GM18498 (cell line): ENCODE results near the gene STK24.

ENCODE experiments used
- ATAC-seq: cut with Tn5 transposase; IDR thresholded peaks from one replicate; pipeline ENCODE4 v1.9.1; 2021; ENCODE audit warnings: mild to moderate bottlenecking, moderate library complexity; ENCODE audit not compliant: unreplicated experiment

Gene STK24

GRCh38 chr13:98456413-98456845, 120.5 kb downstream of the STK24 start:
- no peak for ATAC-seq

- no peak for ATAC-seq
Observed at GRCh38 chr13:98454389-98454881, 122.5 kb downstream of the STK24 start.

GRCh38 chr13:98452851-98453843, 123.8 kb downstream of the STK24 start:
- ATAC-seq, result no peak

GRCh38 chr13:98451676-98452470, 125.0 kb downstream of the STK24 start:
- ATAC-seq, result no peak

DNA sequence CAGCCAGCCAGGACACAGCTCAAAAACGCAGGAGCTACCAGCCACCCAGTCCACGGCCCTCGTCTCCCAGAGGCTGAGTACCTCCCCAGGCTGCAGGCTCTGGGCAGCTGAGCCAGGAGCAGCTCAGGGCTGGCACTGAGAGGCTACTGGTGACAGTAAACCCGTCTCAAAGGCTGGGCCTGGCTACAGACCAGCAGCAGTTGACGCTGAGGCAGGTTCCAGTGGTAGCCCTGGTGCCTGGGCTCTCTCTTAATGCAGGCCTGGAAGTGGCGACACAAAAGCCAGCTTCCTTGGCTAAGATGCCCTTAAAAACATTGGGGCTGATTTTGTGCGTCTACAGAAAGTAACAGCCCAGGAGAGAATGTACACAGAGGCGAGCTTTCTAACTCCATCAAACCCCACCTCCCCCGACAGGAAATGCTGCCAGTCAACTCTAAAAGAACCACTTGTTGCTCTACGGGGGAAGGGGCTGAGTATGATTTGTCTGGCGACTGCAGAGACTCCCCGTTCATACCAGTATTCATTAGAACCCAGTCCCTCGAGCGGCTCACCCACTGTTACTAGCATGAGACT, 126.3 kb downstream of the STK24 start:
- ATAC-seq, result no peak

- no peak for ATAC-seq
Observed at GRCh38 chr13:98450026-98450425, 126.9 kb downstream of the STK24 start.

DNA sequence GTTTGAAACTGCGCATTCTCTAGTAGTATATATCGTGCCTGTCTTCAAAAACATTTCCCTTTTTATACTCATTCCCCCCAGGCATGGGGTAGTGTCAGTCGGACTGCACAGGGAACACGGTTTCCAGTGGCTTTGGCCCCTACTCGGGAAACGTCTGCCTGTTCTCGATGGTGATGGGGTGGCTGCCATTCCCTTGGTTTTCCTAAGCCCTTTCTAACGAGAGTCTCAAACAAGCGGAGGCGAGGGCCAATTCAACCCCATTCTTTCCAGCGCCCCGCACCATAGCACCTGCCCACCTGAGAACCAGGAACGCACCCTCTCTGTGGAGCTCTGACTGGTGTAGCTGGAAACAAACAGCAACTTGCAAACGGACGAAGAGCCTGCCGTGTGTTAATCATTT, 127.6 kb downstream of the STK24 start:
- no peak for ATAC-seq

GRCh38 chr13:98448642-98448928, 128.3 kb downstream of the STK24 start:
- ATAC-seq, result no peak

- no peak for ATAC-seq
Observed at GRCh38 chr13:98447881-98448641, 128.8 kb downstream of the STK24 start.

DNA sequence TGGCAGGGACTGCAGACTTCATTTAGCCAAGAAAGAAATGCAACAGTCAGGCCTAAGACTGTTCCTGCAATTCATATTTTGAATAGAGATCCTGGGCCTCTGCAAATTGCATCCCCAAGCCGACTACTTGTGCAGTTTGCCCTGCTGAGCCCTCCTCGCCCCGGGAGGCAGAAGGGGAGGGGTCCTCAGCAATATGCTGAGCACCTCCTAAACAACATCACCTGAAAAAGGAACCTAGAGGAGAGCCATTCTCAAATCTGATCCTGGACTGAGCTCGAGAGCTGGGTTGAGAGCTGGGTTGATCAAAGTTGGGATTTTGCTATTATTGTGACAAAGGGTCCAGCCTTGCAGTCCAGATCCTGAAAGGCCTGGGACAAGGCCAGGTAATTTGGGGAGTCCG, 129.8 kb downstream of the STK24 start:
- no peak for ATAC-seq

DNA sequence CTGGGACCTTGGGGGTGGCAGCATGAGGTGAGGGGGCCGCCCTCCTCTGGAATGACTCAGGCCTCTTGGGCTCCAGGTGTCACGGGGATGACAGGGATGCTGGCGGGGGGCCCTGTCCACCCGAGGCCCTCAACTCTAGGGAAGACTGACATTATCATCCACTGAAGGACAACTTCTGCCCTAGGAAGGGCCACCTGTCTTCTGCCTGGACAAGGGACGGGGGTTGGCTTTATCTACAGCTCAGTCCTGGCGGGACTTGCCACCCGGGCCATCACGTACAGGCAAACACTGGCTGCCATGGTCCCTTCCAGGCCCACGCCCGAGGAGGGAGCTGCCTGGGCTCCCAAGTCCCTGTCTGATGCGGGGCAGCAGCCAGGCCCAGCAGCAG, 130.7 kb downstream of the STK24 start:
- no peak for ATAC-seq

DNA sequence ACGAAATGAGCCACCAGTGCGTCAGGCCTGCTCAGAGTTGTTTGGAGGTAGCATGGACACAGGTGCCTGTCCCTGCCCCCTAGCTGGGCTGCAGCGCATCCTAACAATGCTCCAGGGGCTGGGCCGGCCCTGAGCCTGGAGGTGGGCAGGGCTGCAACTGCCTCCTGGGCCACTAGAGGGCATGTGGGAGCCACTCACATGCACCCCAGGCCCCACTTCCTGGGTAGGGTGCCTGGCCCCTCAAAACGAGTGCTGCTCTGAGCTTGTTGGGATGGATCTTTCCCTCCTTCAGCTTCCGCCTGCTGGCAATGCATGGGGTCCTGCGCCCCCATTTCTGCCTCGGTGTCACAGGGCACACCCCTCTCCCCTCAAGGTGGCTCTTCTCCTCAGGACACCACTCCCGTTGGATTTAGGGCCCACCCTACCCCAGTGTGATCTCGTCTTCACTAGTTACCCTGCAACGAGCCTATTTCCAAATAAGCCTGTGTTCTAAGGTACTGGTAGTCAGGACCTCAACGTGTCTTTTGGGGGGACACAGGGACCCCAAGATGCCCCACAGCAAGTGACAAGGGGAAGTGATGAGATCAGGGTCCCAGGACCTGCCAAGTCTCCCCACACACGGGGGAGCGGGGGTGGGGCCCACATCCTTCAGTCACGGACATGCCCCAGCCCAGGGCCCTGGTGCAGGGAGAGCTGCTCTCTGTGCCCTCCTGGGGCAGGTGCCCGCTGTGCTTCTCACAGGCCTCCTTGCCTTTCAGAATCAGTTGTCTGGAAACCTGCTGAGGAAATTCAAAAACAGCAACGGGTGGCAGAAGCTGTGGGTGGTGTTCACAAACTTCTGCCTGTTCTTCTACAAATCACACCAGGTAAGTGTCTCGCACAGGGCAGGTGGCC, 131.3 kb downstream of the STK24 start:
- ATAC-seq, result peak; percentile 94

- ATAC-seq, result no peak
Observed at GRCh38 chr13:98444381-98444780, 132.5 kb downstream of the STK24 start.

- ATAC-seq, result no peak
Observed at GRCh38 chr13:98443800-98444325, 133.0 kb downstream of the STK24 start.

DNA sequence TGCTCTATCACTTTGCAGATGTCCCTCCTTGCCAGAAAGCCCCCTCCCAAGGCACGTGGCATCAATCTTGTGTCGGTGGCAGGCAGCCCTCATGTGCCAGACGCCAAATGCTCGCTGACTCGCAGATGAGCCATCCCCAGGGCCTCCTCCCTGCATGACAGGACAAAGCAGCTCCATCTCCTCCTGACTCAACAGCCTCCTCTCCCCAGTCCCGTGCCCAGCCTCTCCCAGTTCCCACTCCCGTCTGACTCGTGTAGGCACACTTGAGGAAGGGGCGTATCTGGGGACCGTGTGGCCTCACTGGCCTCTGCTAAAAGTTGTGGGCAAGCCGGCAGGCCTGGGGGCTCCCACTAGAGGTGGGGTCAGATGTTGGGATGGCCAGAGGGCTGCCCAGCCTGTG, 133.6 kb downstream of the STK24 start:
- ATAC-seq, result no peak

GRCh38 chr13:98442391-98443230, 134.3 kb downstream of the STK24 start:
- no peak for ATAC-seq

- ATAC-seq, result no peak
Observed at GRCh38 chr13:98441056-98441676, 135.7 kb downstream of the STK24 start.

DNA sequence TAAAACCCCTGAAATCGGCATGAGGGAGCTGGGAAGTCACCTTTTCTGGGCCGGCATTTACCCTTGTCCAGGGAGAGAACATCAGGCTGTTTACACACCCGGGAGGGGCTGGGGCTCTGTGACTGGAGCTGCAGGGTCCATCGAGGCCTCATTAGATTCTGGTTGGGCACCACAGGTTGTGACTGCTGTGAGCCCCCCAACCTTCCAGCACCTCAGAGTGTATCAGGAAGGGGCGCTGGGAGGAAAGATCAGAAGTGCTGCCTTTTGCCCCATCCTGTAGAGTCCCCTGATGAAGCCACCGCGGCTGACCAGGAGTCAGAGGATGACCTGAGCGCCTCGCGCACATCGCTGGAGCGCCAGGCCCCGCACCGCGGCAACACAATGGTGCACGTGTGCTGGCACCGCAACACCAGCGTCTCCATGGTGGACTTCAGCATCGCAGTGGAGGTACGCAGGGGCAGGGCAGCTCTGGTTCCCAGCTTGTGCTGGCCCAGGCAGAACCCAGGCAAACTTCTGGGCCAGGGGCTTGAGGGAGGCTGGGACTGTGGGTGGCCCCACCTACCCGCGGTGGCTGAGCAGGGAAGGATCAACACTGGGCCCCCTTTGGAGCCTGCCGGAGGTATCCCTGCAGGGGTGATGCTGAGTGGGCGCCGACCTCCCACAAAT, 136.4 kb downstream of the STK24 start:
- ATAC-seq, result no peak
